Stimulated activated effector memory CD8-positive, alpha-beta T cell treated with anti-CD3 and anti-CD28 coated beads, Interleukin-12 subunit alpha, Interleukin-12 subunit beta, amount 100 ng/mL, for 72 hours (primary cell): ENCODE data around the gene XRCC4.

Source experiments
- ATAC-seq: fragments of 150-1000 bp; cut with Tn5 transposase; 2 replicates; pipeline ENCODE4 v1.10.0; 2021
- DNase-seq, 2 donors: peaks; one replicate each; pipeline ENCODE4 v3.0.0; 2021 to 2022; ENCODE audit warnings: low spot score in 2 of 2
- H3K27ac Mint-ChIP-seq: one replicate; pipeline ENCODE4 v1.8.0; 2022; ENCODE audit warnings: mild to moderate bottlenecking, mixed read lengths
- H3K36me3 Mint-ChIP-seq: one replicate; pipeline ENCODE4 v1.8.0; 2022; ENCODE audit warnings: mild to moderate bottlenecking, mixed read lengths
- H3K4me1 Mint-ChIP-seq: one replicate; pipeline ENCODE4 v1.8.0; 2022; ENCODE audit warnings: mixed read lengths
- H3K4me3 Mint-ChIP-seq: one replicate; pipeline ENCODE4 v1.8.0; 2022; ENCODE audit warnings: mild to moderate bottlenecking, mixed read lengths
- H3K9me3 Mint-ChIP-seq: one replicate; pipeline ENCODE4 v1.8.0; 2022; ENCODE audit warnings: mixed read lengths

Gene XRCC4

GRCh38 chr5:83169571-83170337 is 92.4 kb downstream of the XRCC4 start:
- H3K9me3 Mint-ChIP-seq = no peaks in the 10 kb centered on the region
- no peak overlapping the region for H3K27ac Mint-ChIP-seq
- no peak overlapping the region for H3K4me3 Mint-ChIP-seq
- H3K4me1 Mint-ChIP-seq = no peaks in the 10 kb centered on the region
- no peaks in the 10 kb centered on the region for H3K36me3 Mint-ChIP-seq
- DNase-seq (no peak), ATAC-seq (no peak)

- H3K4me1 Mint-ChIP-seq = no peaks in the 10 kb centered on the region
- no peaks in the 10 kb centered on the region for H3K36me3 Mint-ChIP-seq
- no peak overlapping the region for H3K27ac Mint-ChIP-seq
- no peaks in the 10 kb centered on the region for H3K9me3 Mint-ChIP-seq
- ATAC-seq (no peak), DNase-seq (no peak)
- H3K4me3 Mint-ChIP-seq = no peak overlapping the region
Observed at GRCh38 chr5:83172011-83172410, 94.7 kb downstream of the XRCC4 start.

DNA sequence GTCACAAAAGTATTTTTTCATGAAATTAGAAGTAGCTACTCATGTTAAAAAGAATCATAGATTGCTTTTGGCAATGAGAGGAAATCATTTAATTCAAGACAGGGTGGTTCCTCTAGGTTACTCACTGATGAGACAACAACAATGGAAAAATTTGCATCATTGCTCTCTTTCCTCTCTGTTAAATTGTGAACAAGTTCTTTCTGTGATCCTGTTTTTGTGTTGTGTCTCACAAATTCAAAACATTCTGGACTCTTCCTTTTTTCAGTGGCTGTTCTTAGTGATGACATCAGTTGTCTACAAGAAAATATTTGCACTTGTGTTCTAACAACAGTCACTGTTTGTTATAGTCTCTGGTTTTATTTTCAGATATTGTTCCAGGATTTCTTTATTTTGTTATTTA is 95.3 kb downstream of the XRCC4 start:
- ATAC-seq (no peak), DNase-seq (no peak)
- Mint-ChIP-seq H3K27ac (no peak overlapping the region), H3K36me3 (no peaks in the 10 kb centered on the region), H3K4me3 (no peak overlapping the region), H3K9me3 (no peaks in the 10 kb centered on the region), H3K4me1 (no peaks in the 10 kb centered on the region)

- Mint-ChIP-seq H3K9me3 (no peaks in the 10 kb centered on the region), H3K4me3 (no peak overlapping the region), H3K27ac (no peak overlapping the region), H3K36me3 (no peaks in the 10 kb centered on the region), H3K4me1 (no peaks in the 10 kb centered on the region)
- ATAC-seq (no peak), DNase-seq (no peak)
Observed at GRCh38 chr5:83173826-83174225, 96.5 kb downstream of the XRCC4 start.

GRCh38 chr5:83177803-83178202 is 100.5 kb downstream of the XRCC4 start:
- H3K9me3 Mint-ChIP-seq = no peaks in the 10 kb centered on the region
- no peak overlapping the region for H3K27ac Mint-ChIP-seq
- H3K36me3 Mint-ChIP-seq = no peaks in the 10 kb centered on the region
- no peaks in the 10 kb centered on the region for H3K4me1 Mint-ChIP-seq
- H3K4me3 Mint-ChIP-seq = no peak overlapping the region
- no peak for ATAC-seq
- no peak for DNase-seq

- no peaks in the 10 kb centered on the region for H3K4me1 Mint-ChIP-seq
- DNase-seq (no peak), ATAC-seq (no peak)
- no peak overlapping the region for H3K27ac Mint-ChIP-seq
- no peaks in the 10 kb centered on the region for H3K36me3 Mint-ChIP-seq
- no peaks in the 10 kb centered on the region for H3K9me3 Mint-ChIP-seq
- H3K4me3 Mint-ChIP-seq = no peak overlapping the region
Observed at GRCh38 chr5:83179966-83180365, 102.6 kb downstream of the XRCC4 start.

DNA sequence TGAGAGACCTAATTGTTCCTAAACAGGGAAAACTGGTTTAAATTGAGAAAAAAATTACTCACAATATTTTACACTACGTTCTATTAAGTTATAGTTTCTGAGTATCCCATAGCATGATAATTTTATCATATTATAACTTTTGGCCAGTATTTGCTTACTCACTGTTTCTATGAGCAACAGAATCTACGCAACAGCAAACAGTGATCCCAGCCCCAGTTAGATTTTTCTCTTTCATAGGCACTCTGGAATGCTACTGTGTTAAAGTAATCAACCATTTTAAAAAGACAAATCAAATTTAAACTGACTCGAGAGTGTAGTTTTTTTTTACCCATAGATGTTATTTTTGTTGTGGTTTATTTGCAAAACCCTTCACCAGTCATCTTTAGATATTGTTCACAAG is 107.2 kb downstream of the XRCC4 start:
- Mint-ChIP-seq H3K4me3 (no peak overlapping the region), H3K36me3 (no peaks in the 10 kb centered on the region), H3K27ac (no peak overlapping the region), H3K4me1 (no peaks in the 10 kb centered on the region), H3K9me3 (no peaks in the 10 kb centered on the region)
- DNase-seq (no peak), ATAC-seq (no peak)

GRCh38 chr5:83192947-83193346 is 115.6 kb downstream of the XRCC4 start:
- H3K4me3 Mint-ChIP-seq = no peak overlapping the region
- no peaks in the 10 kb centered on the region for H3K9me3 Mint-ChIP-seq
- H3K27ac Mint-ChIP-seq = no peak overlapping the region
- DNase-seq = no peak
- H3K36me3 Mint-ChIP-seq = no peaks in the 10 kb centered on the region
- no peaks in the 10 kb centered on the region for H3K4me1 Mint-ChIP-seq
- ATAC-seq = no peak

DNA sequence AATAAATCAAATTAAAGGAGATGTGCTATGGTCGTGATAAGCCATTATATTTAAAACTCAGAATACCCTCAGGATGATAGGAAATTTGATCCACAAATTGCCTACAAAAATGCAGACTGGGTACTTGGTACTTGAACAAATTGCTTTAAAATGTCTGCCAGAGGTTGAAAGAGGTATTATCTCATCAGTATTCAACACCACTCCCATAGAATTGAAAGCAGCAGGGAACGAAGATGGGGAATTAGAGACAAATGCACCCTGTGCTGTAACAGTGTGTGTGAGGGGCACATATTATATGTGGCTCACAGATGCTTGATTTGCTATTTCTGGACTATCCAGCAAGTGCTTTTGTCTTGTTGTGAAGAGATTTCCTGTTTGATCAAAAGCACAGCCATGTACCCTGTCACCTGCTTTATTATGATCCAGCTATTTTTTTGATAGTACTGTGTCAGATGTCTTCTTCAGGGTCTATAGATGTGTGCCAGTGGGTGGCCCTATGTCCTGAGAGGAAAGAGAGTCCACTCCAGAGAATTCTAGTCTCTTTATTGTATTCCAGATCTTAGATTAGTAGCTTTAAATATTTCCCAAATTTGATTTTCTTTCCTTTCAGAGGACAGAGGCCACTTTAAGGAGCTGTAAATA is 120.1 kb downstream of the XRCC4 start:
- Mint-ChIP-seq H3K27ac (no peak overlapping the region), H3K9me3 (no peaks in the 10 kb centered on the region), H3K4me3 (no peak overlapping the region), H3K4me1 (no peaks in the 10 kb centered on the region), H3K36me3 (no peaks in the 10 kb centered on the region)
- no peak for ATAC-seq
- DNase-seq = no peak

DNA sequence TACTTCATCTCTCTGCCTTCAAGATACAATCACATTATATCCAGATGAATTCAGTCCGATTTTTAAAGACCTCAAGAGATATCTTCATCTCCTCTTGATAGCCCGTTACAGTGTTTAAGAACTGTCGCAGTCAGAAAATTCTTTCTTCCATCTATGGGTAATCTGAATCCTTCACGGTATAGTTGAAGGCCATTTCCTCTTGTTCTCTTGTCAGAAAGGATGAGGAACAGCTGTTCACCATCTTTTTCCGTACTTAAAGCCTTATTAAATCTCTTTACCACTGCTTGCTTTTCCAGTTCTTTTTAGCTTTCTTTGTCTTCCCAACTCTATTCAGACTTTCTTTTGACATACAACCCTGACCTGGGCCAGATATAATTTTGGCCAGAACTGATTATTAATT is 121.8 kb downstream of the XRCC4 start:
- DNase-seq = no peak
- no peaks in the 10 kb centered on the region for H3K36me3 Mint-ChIP-seq
- no peaks in the 10 kb centered on the region for H3K9me3 Mint-ChIP-seq
- no peak for ATAC-seq
- no peak overlapping the region for H3K4me3 Mint-ChIP-seq
- H3K27ac Mint-ChIP-seq = no peak overlapping the region
- H3K4me1 Mint-ChIP-seq = no peaks in the 10 kb centered on the region

- Mint-ChIP-seq H3K4me3 (no peak overlapping the region), H3K36me3 (no peaks in the 10 kb centered on the region), H3K9me3 (no peaks in the 10 kb centered on the region), H3K4me1 (no peaks in the 10 kb centered on the region), H3K27ac (no peak overlapping the region)
- DNase-seq (no peak), ATAC-seq (no peak)
Observed at GRCh38 chr5:83204651-83205050, 127.3 kb downstream of the XRCC4 start.

GRCh38 chr5:83209963-83210362 is 132.6 kb downstream of the XRCC4 start:
- no peak overlapping the region for H3K4me3 Mint-ChIP-seq
- H3K36me3 Mint-ChIP-seq = no peaks in the 10 kb centered on the region
- ATAC-seq (no peak), DNase-seq (no peak)
- no peak overlapping the region for H3K27ac Mint-ChIP-seq
- no peaks in the 10 kb centered on the region for H3K4me1 Mint-ChIP-seq
- no peaks in the 10 kb centered on the region for H3K9me3 Mint-ChIP-seq

GRCh38 chr5:83219077-83219476 is 141.7 kb downstream of the XRCC4 start:
- Mint-ChIP-seq H3K4me3 (no peak overlapping the region), H3K27ac (no peak overlapping the region), H3K4me1 (no peaks in the 10 kb centered on the region), H3K9me3 (peaks cover under 1% of the 10 kb centered on the region), H3K36me3 (no peaks in the 10 kb centered on the region)
- no peak for DNase-seq
- no peak for ATAC-seq

DNA sequence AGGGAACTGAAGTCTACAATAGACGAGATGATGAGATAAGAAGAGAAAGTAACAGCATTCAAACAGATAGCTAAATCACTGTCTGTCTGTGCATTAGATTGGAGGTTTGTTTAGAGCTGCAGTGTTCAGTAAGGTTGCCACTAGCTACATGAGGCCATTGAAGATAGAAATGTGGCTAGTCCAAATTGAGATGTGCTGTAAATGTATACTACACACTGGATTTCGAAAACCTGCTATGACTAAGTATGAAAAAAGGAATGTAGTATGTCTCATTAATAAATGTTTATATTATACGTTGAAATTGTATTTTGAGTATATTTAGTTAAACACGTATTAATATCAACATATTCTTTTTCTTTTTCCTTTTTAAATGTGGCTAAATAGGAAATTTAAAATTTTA is 142.1 kb downstream of the XRCC4 start:
- Mint-ChIP-seq H3K27ac (no peak overlapping the region), H3K4me1 (no peaks in the 10 kb centered on the region), H3K4me3 (no peak overlapping the region), H3K36me3 (no peaks in the 10 kb centered on the region), H3K9me3 (peaks cover 3% of the 10 kb centered on the region)
- no peak for ATAC-seq
- DNase-seq = no peak

DNA sequence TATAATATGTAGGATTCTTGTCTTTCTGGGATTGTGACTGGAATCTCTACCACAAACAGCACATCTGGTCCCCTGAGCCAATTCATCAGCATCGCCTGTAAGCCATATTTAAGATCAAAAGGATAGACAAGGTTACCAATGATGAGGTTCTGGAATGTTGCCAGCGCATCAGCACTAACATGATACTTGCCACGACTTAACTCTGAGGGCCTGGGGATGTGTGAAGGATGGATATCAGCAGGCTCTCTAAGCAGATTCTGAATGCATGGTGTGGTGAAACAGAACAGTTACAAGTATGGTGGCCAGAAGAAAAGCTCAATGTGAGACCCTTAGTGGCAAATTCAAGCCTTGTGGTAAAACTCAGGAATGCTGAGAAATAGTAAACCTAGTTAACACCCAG is 143.0 kb downstream of the XRCC4 start:
- H3K36me3 Mint-ChIP-seq = no peaks in the 10 kb centered on the region
- ATAC-seq = no peak
- no peak for DNase-seq
- peaks cover 3% of the 10 kb centered on the region for H3K9me3 Mint-ChIP-seq
- H3K4me1 Mint-ChIP-seq = no peaks in the 10 kb centered on the region
- no peak overlapping the region for H3K4me3 Mint-ChIP-seq
- no peak overlapping the region for H3K27ac Mint-ChIP-seq

DNA sequence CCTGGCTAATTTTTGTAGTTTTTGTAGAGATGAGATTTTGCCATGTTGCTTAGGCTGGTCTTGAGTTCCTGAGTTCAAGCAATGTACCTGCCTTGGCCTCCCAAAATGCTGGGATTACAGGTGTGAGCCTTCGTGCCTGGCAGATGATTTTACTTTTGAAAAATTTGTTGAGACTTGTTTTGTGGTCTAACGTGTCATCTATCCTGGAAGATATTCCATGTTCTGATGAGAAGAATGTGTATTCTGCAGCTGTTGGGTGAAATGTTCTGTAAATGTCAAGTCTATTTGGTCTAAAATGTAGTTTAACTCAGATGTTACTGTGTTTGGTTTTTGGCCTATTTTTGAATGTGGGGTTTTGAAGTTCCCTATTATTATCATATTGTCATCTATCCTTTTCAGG is 145.6 kb downstream of the XRCC4 start:
- Mint-ChIP-seq H3K36me3 (no peaks in the 10 kb centered on the region), H3K9me3 (peaks cover 3% of the 10 kb centered on the region), H3K4me1 (no peaks in the 10 kb centered on the region), H3K4me3 (no peak overlapping the region), H3K27ac (no peak overlapping the region)
- DNase-seq (no peak), ATAC-seq (no peak)
